H1 (cell line): ENCODE data around the gene SORCS3. TPM values are rescaled to one million over a fixed set of nuclear protein-coding genes. Genes with fewer than 3 reads are reported as not detected.

Experiments used
- CHD7 ChIP-seq: fragments of 300-600 bp; sonication (generic); IDR thresholded peaks from 2 replicates; pipeline ENCODE4 v1.7.1; 2012; ENCODE audit warnings: low read length, moderate library complexity, mild to moderate bottlenecking, inconsistent platforms; ENCODE audit not compliant: insufficient replicate concordance
- KDM1A ChIP-seq: fragments of 200-600, 300-600 bp; sonication (generic); IDR thresholded peaks from 2 replicates; pipeline ENCODE4 v1.7.1; 2016; ENCODE audit warnings: mild to moderate bottlenecking, low read length, borderline replicate concordance
- KDM4A ChIP-seq: IDR thresholded peaks from one replicate; pipeline ENCODE4 v1.7.1; 2012; ENCODE audit warnings: low read depth, mild to moderate bottlenecking, moderate library complexity, low read length, inconsistent platforms; ENCODE audit not compliant: severe bottlenecking
- MAFK ChIP-seq: IDR thresholded peaks from 2 replicates; pipeline ENCODE4 v1.6.1; 2012; ENCODE audit warnings: low read depth, mild to moderate bottlenecking, improper control_type of control experiment, low read length
- POU5F1 ChIP-seq: IDR thresholded peaks from 2 replicates; pipeline ENCODE4 v1.6.1; 2011; ENCODE audit warnings: low read depth, mild to moderate bottlenecking, low read length, moderate library complexity
- RNF2 ChIP-seq: fragments of 200-900, 300-1000 bp; sonication (generic); IDR thresholded peaks from 2 replicates; pipeline ENCODE4 v1.7.1; 2016; ENCODE audit warnings: borderline replicate concordance, low read depth, mild to moderate bottlenecking, antibody characterized with exemption, low read length; ENCODE audit not compliant: poor library complexity, severe bottlenecking; ENCODE audit errors: missing control alignments
- TBP ChIP-seq: IDR thresholded peaks from 2 replicates; pipeline ENCODE4 v1.6.1; 2011; ENCODE audit warnings: low read depth, low read length, improper control_type of control experiment
- USF2 ChIP-seq: IDR thresholded peaks from 2 replicates; pipeline ENCODE4 v1.6.1; 2011; ENCODE audit warnings: low read length, improper control_type of control experiment
- polyA plus RNA-seq, 7 experiments: library from polyadenylated mRNA; depleted of rRNA in 3 of 7; stranded (reverse) in 5 of 7; unstranded in 2 of 7; fragments of >200 nt in 5 of 7; fragments of 200-250 nt in 2 of 7; gene quantifications; 1 replicate in 5 of 7; 2 replicates in 1 of 7; 4 replicates in 1 of 7; pipeline versions ENCODE4 v1.2.1 to v1.2.3, GENCODE V29; 2011 to 2013; ENCODE audit warnings: missing spikeins in 2 of 7, mixed read lengths in 2 of 7
- total RNA-seq: library from RNA; stranded (reverse); fragmentation: NEBNext Ultra II Directional; extraction: Animal tissue kit (Norgen Biotek cat#: 25700); gene quantifications from 2 replicates; pipeline ENCODE4 v1.2.1, GENCODE V29; 2021

SORCS3 gene
- total and polyA plus RNA-seq, 2 of the 8 experiments (the other 6 are each of a cell fraction or from before 2014, with no cell fraction given) = 0.26 to 0.88 TPM

GRCh38 chr10:105197598-105198364 is 556.7 kb downstream of the SORCS3 start (continued):
- TF ChIP-seq CHD7 (no peak), TBP (no peak), POU5F1 (no peak), USF2 (no peak), KDM4A (no peak), RNF2 (no peak), KDM1A (no peak), MAFK (no peak)
